ENCODE data around the gene FOXQ1. TPM values are rescaled to one million over a fixed set of nuclear protein-coding genes. Genes with fewer than 3 reads are reported as not detected.

Gene FOXQ1
- total and polyA plus RNA-seq, 2 of the 13 experiments (the other 11 are each of a cell fraction or from before 2014, with no cell fraction given): 35.2 to 39.8 TPM

DNA sequence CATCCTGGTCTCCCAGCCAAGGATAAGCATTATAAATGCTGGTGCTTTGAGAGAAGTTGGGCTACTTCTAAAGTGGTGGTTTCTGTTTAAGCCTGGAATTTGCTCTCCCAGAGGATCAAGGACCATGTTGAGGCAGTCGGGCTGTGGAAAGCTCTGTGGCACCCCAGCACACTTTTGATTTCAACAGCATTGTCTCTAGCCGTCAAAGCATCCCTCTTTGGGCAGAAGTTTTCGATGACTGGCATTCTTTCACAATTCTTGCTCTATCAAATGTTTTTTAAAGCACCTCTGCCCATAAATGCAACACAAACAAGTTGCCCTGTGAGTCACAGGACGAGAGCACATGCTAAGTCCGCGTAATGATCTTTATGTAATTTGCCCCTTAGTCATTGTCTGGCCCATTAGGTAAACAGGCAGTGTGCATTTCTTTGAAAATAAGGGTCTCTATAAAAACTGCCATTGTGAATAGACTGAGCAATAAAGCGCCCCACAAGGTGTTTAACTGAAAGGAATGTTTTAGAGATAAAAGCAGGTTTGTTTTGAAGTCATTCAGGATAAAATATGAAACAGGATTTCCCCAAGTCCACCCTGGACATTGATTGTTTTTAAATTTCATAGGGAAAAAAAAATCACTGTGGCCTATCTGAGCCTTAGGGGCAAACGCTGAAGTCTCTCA, 44.7 kb upstream of the FOXQ1 start (continued):
- TF ChIP-seq ZNF407 (CRISPR knock-in tag; IDR thresholded peaks at IDR 0.05; ENCODE audit: not compliant biosample characterization) (no peak), E2F1 (CRISPR knock-in tag; IDR thresholded peaks at IDR 0.05) (no peak), ZNF883 (CRISPR knock-in tag; IDR thresholded peaks at IDR 0.05; ENCODE audit: not compliant biosample characterization) (peak; percentile 24), NFIB (CRISPR knock-in tag; IDR thresholded peaks at IDR 0.05; ENCODE audit: borderline replicate concordance) (no peak), TCF12 (IDR thresholded peaks at IDR 0.05) (no peak), TCF12 (CRISPR knock-in tag; IDR thresholded peaks at IDR 0.05) (no peak), ATF5 (CRISPR knock-in tag; IDR thresholded peaks at IDR 0.05; ENCODE audit: low read depth) (no peak), THAP7 (CRISPR knock-in tag; IDR thresholded peaks at IDR 0.05) (no peak), IRX3 (CRISPR knock-in tag; IDR thresholded peaks at IDR 0.05; ENCODE audit: borderline replicate concordance, low read depth) (no peak), GMEB2 (CRISPR knock-in tag; IDR thresholded peaks at IDR 0.05; ENCODE audit: low read depth) (no peak), BRF2 (CRISPR knock-in tag; IDR thresholded peaks at IDR 0.05) (no peak), GZF1 (CRISPR knock-in tag; IDR thresholded peaks at IDR 0.05) (no peak), NFKBIZ (CRISPR knock-in tag; IDR thresholded peaks at IDR 0.05) (peak; percentile 79; the same call in 1 of the 2 replicates)
